Lung (tissue), 16 donors: ENCODE data around the gene EPB41. TPM values are rescaled to one million over a fixed set of nuclear protein-coding genes. Genes with fewer than 3 reads are reported as not detected.

Experiments used
- ATAC-seq: fragments of 200-7000 bp; cut with Tn5 transposase; one replicate; pipeline ENCODE4 v1.9.1; 2020; ENCODE audit warnings: moderate number of reproducible peaks; ENCODE audit not compliant: insufficient read depth, low FRiP score
- DNase-seq, 3 donors: peaks; one replicate each; pipeline ENCODE4 v3.0.0-alpha.2; 2013 to 2017
- H3K27ac ChIP-seq, 2 donors: one replicate each; pipeline ENCODE4 v1.5.1; 2013; ENCODE audit warnings: mild to moderate bottlenecking in 2 of 2, moderate library complexity in 2 of 2, control low read depth in 1 of 2, inconsistent platforms in 1 of 2, low read depth in 1 of 2, low read length in 1 of 2
- H3K27me3 ChIP-seq, 3 donors: one replicate each; pipeline ENCODE4 v1.5.1; 2013; ENCODE audit warnings: low read length in 2 of 3; ENCODE audit not compliant: control insufficient read depth in 3 of 3, insufficient read depth in 3 of 3
- H3K36me3 ChIP-seq, 4 donors: one replicate each; pipeline ENCODE4 v1.5.1; 2013; ENCODE audit warnings: low read length in 4 of 4, mild to moderate bottlenecking in 1 of 4, moderate library complexity in 1 of 4; ENCODE audit not compliant: control insufficient read depth in 4 of 4, insufficient read depth in 4 of 4
- H3K4me1 ChIP-seq, 5 donors: one replicate each; pipeline ENCODE4 v1.5.1; 2013; ENCODE audit warnings: low read length in 5 of 5, mild to moderate bottlenecking in 2 of 5, moderate library complexity in 1 of 5; ENCODE audit not compliant: control insufficient read depth in 5 of 5, insufficient read depth in 5 of 5
- H3K4me3 ChIP-seq: one replicate; pipeline ENCODE4 v1.5.1; 2013; ENCODE audit warnings: mild to moderate bottlenecking, control low read depth, moderate library complexity
- H3K9ac ChIP-seq, 2 donors: one replicate each; pipeline ENCODE4 v1.5.1; 2013; ENCODE audit warnings: low read length in 2 of 2, control low read depth in 1 of 2; ENCODE audit not compliant: insufficient read depth in 1 of 2
- H3K9me3 ChIP-seq, 4 donors: one replicate each; pipeline ENCODE4 v1.5.1; 2013; ENCODE audit warnings: low read length in 3 of 4, mild to moderate bottlenecking in 1 of 4, moderate library complexity in 1 of 4; ENCODE audit not compliant: control insufficient read depth in 4 of 4, insufficient read depth in 3 of 4
- WGBS, 2 donors: extraction: QIAGEN DNeasy Blood & Tissue Kit; methylation state at CpG; one replicate each; pipeline ENCODE4 v1.1.7; 2013; 5-methylcytosine and 5-hydroxymethylcytosine counted together
- long read RNA-seq, 5 donors: transcript quantifications; one replicate each; lab custom pipeline, GENCODE V29; 2026
- polyA plus RNA-seq, 2 donors: library from polyadenylated mRNA; stranded (reverse); fragments of 200-250 nt; gene quantifications; one replicate each; pipeline ENCODE4 v1.2.1, GENCODE V29; 2013
- total RNA-seq, 2 donors: library from RNA; depleted of rRNA in 1 of 2; stranded (reverse); fragments of >200 nt in 1 of 2; gene quantifications; one replicate each; pipeline ENCODE4 v1.2.1, GENCODE V29; 2014 to 2021
- TF ChIP-seq, protein P1 (sequence below): IDR thresholded peaks from 2 replicates; pipeline ENCODE4 v1.5.1; 2012; ENCODE audit warnings: mild to moderate bottlenecking; ENCODE audit errors: control extremely low read depth, extremely low read depth
- donor health status: control.
- donor health status: control.
- donor health status: Bipolar disorder and iron deficiency.
- donor health status: healthy.
- donor health status: DM: yes; HTN: yes; CAD: no.

EPB41 gene
- total RNA-seq, result 10 to 100 TPM; 48.7 to 69.0 TPM
- 10 to 100 TPM; 10.4 to 17.9 TPM for polyA plus RNA-seq
- long read RNA-seq, donor 1, partial matches to known transcripts, result 45 of 46 reads
- long read RNA-seq, donor 1, other reads (novel, unspliced or antisense), result 0 of 46 reads
- long read RNA-seq, donor 2, result 0 reads
- long read RNA-seq, donor 3, full-length matches to known transcripts, result 2 of 2 reads
- long read RNA-seq, donor 3, partial matches to known transcripts, result 0 of 2 reads
- long read RNA-seq, donor 3, other reads (novel, unspliced or antisense), result 0 of 2 reads
- long read RNA-seq, donor 4, result 0 reads
- long read RNA-seq, donor 5, full-length matches to known transcripts, result 1 of 7 reads
- long read RNA-seq, donor 5, partial matches to known transcripts, result 6 of 7 reads
- long read RNA-seq, donor 5, other reads (novel, unspliced or antisense), result 0 of 7 reads

- Histone ChIP-seq H3K27ac (peak within 1 kb of the TSS in 1 of 2 donors; percentile 81), H3K4me1 (peaks cover 0 to 16% (median 5%) of the 10 kb centered on the region in 5 donors), H3K36me3 (no peaks in the 10 kb centered on the region), H3K4me3 (peak within 1 kb of the TSS; percentile 67), H3K27me3 (no peaks in the 10 kb centered on the region), H3K9ac (peak within 1 kb of the TSS; percentile 61 to 70), H3K9me3 (no peaks in the 10 kb centered on the region)
- WGBS, 2 donors, result 0 to 1% methylated on average over 70 to 95 of the region's 95 CpGs
- ATAC-seq, result peak; percentile 95
- TF ChIP-seq, protein P1, sequence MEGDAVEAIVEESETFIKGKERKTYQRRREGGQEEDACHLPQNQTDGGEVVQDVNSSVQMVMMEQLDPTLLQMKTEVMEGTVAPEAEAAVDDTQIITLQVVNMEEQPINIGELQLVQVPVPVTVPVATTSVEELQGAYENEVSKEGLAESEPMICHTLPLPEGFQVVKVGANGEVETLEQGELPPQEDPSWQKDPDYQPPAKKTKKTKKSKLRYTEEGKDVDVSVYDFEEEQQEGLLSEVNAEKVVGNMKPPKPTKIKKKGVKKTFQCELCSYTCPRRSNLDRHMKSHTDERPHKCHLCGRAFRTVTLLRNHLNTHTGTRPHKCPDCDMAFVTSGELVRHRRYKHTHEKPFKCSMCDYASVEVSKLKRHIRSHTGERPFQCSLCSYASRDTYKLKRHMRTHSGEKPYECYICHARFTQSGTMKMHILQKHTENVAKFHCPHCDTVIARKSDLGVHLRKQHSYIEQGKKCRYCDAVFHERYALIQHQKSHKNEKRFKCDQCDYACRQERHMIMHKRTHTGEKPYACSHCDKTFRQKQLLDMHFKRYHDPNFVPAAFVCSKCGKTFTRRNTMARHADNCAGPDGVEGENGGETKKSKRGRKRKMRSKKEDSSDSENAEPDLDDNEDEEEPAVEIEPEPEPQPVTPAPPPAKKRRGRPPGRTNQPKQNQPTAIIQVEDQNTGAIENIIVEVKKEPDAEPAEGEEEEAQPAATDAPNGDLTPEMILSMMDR, result no peak
- DNase-seq, result peak; percentile 97 to 98 (median 97)
Observed at GRCh38 chr1:28914228-28915030, at the start of gene EPB41. Gene EPB41, plus strand, starts transcription at chr1:28914569. Its CDS starts 72,869 bp downstream, at chr1:28987438.

DNA sequence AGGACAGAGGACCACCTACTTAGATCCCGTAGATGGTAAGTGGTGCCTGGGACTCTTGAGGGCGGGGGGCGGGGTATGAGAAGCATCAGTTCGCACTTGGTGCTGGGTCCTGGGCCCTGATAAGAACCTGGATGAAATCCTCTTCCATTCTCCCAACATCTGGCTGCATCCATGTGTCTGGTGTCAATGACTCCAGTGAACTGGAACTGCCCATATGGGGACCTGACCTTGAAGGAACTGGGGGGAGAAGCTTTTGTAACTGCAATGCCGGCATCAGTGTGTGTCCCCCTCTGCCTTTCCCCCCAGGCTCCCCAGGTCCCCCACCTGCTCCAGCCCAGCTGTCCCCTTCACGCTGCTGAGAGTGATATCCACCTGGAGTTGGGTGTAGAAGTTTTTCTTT, 49.7 kb upstream of the EPB41 start:
- H3K27me3 ChIP-seq, result no peaks in the 10 kb centered on the region
- H3K27ac ChIP-seq, result no peak overlapping the region
- 84 to 94% methylated on average over 6 of the region's 6 CpGs for WGBS, 2 donors
- no peak for DNase-seq
- ATAC-seq, result no peak
- no peak overlapping the region for H3K4me3 ChIP-seq
- H3K9me3 ChIP-seq, result no peaks in the 10 kb centered on the region
- no peaks in the 10 kb centered on the region for H3K4me1 ChIP-seq
- TF ChIP-seq, protein P1, result no peak
- no peaks in the 10 kb centered on the region for H3K36me3 ChIP-seq
- H3K9ac ChIP-seq, result no peak overlapping the region

DNA sequence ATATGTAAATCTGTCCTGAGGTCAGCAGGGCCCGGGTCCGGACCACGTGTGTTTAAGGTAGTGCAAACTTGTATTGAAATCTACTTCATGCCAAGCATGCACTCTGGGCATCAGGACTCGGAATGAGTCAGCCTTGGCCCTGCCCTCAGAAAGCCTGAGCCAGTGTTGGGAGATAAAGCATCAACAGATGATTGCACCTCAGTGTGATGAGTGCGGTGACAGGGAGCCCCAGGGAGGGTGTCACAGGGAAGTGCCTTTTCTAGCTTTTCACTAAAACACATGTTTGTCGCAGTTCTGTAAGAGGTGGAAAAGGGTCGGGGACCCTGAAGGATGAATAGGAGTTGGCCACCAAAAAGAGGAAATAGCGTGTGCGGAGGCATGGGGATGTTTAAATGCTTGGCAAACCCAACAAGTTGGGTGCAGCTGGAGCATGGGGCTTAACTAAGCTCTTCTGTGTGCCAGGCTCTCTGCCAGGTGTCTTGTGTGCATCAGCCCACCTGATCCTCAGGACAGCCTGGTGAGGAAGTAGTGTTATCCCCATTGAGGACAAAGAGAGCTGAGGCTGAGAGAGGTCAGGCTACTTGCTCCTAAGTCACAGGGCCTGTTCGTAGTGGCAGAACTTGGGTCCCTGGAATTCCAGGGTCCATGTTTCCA, 48.2 kb upstream of the EPB41 start:
- H3K4me1 ChIP-seq, result no peaks in the 10 kb centered on the region
- WGBS, 2 donors, result 77 to 81% methylated on average over 10 of the region's 10 CpGs
- no peaks in the 10 kb centered on the region for H3K36me3 ChIP-seq
- H3K9me3 ChIP-seq, result no peaks in the 10 kb centered on the region
- no peak for ATAC-seq
- H3K4me3 ChIP-seq, result no peak overlapping the region
- H3K9ac ChIP-seq, result no peak overlapping the region
- TF ChIP-seq, protein P1, result no peak
- no peak overlapping the region for H3K27ac ChIP-seq
- H3K27me3 ChIP-seq, result no peaks in the 10 kb centered on the region
- no peak for DNase-seq
